A673 (cell line): Measurements from ENCODE around the gene F7.
"Not testable (repeated sequence)": the region's sequence is repeated elsewhere in the genome, so short reads cannot be mapped to it uniquely, and the experiment has no call there.

Source experiments
- CTCF ChIP-seq: fragments of 300-800, 200-600 bp; sonication (generic); conservative IDR thresholded peaks from 2 replicates; pipeline ENCODE4 v1.5.1; 2017; ENCODE audit warnings: low read depth, mild to moderate bottlenecking, antibody characterized with exemption, low read length, moderate library complexity, mixed read lengths
- EZH2 ChIP-seq: fragments of 200-600 bp; sonication (generic); IDR thresholded peaks from 2 replicates; pipeline ENCODE4 v1.6.1; 2017; ENCODE audit warnings: borderline replicate concordance, low read depth, mild to moderate bottlenecking, mixed read lengths, antibody characterized with exemption, low read length; ENCODE audit not compliant: poor library complexity, severe bottlenecking

GRCh38 chr13:113102302-113102701 lies 3.3 kb upstream of the F7 start:
- TF ChIP-seq CTCF, EZH2: not testable (repeated sequence)
